K562 (cell line): Measurements from ENCODE around the gene PIF1. TPM values are rescaled to one million over a fixed set of nuclear protein-coding genes. Genes with fewer than 3 reads are reported as not detected.

Source experiments
- ATF2 ChIP-seq: sonication (generic); formaldehyde crosslinking; IDR thresholded peaks from 2 replicates; pipeline ENCODE4 v1.8.1; 2022; ENCODE audit warnings: missing genetic modification reagents
- CBFB ChIP-seq: sonication (generic); formaldehyde crosslinking; IDR thresholded peaks from 2 replicates; pipeline ENCODE4 v1.4.0; 2020; ENCODE audit warnings: mild to moderate bottlenecking, missing genetic modification reagents
- SMAD2 ChIP-seq: fragments of 150-350 bp; IDR thresholded peaks from 2 replicates; pipeline ENCODE4 v1.6.1; 2014; ENCODE audit warnings: low read depth, mild to moderate bottlenecking, low read length
- TBP ChIP-seq: optimal IDR thresholded peaks from 2 replicates; pipeline ENCODE3; 2011; ENCODE audit warnings: low read depth, low read length, improper control_type of control experiment
- ZBTB49 ChIP-seq: sonication (generic); formaldehyde crosslinking; IDR thresholded peaks from 2 replicates; pipeline ENCODE4 v1.8.0; 2022; ENCODE audit warnings: missing genetic modification reagents, mild to moderate bottlenecking, borderline replicate concordance
- ZKSCAN3 ChIP-seq: fragments of 250-450 bp; sonication (Bioruptor Pico); IDR thresholded peaks from 2 replicates; pipeline ENCODE4 v1.4.0; 2020
- ZNF134 ChIP-seq: fragments of 250-450 bp; sonication (Bioruptor Pico); conservative IDR thresholded peaks from 2 replicates; pipeline ENCODE4 v1.4.0; 2020
- ZNF174 ChIP-seq: fragments of 250-450 bp; sonication (Bioruptor Pico); IDR thresholded peaks from 2 replicates; pipeline ENCODE4 v1.4.0; 2020; ENCODE audit warnings: mild to moderate bottlenecking
- polyA plus RNA-seq, 8 experiments: library from polyadenylated mRNA; depleted of rRNA in 4 of 8; stranded (reverse) in 5 of 8; unstranded in 3 of 8; fragments of >200 nt; fragmentation: Nextera tagmentation in 2 of 8; fragmentation: Illumina TruSeq in 1 of 8; extraction: Ambion mirVana in 2 of 8; extraction: Trizol in 1 of 8; gene quantifications; 2 replicates each; pipeline versions ENCODE4 v1.2.1 to v1.2.3, GENCODE V29; 2011 to 2014; ENCODE audit warnings: inconsistent platforms in 1 of 8, missing spikeins in 1 of 8
- total RNA-seq, 7 experiments: library from RNA; depleted of rRNA in 6 of 7; stranded (reverse); fragments of >200 nt in 6 of 7; fragmentation: Illumina TruSeq in 2 of 7; extraction: Trizol in 2 of 7; gene quantifications; 2 replicates each; pipeline versions ENCODE4 v1.2.1 to v1.2.3, GENCODE V29; 2011 to 2021; ENCODE audit warnings: low replicate concordance in 1 of 7
- TF ChIP-seq, protein P1 (sequence below): fragments of 450-650 bp; IDR thresholded peaks from 2 replicates; pipeline ENCODE4 v1.6.1; 2017; ENCODE audit warnings: antibody characterized with exemption
- TF ChIP-seq, protein P2 (sequence below): fragments of 450-650 bp; IDR thresholded peaks from 2 replicates; pipeline ENCODE4 v1.6.1; 2016; ENCODE audit warnings: low read depth
- TF ChIP-seq, protein P3 (sequence below): IDR thresholded peaks from 2 replicates; pipeline ENCODE4 v1.6.1; 2014; ENCODE audit warnings: antibody characterized with exemption

The PIF1 gene
- total and polyA plus RNA-seq, 9 of the 15 experiments (the other 6 are each of a cell fraction or from before 2014, with no cell fraction given), result 1.1 to 37.9 (median 11.5) TPM

DNA sequence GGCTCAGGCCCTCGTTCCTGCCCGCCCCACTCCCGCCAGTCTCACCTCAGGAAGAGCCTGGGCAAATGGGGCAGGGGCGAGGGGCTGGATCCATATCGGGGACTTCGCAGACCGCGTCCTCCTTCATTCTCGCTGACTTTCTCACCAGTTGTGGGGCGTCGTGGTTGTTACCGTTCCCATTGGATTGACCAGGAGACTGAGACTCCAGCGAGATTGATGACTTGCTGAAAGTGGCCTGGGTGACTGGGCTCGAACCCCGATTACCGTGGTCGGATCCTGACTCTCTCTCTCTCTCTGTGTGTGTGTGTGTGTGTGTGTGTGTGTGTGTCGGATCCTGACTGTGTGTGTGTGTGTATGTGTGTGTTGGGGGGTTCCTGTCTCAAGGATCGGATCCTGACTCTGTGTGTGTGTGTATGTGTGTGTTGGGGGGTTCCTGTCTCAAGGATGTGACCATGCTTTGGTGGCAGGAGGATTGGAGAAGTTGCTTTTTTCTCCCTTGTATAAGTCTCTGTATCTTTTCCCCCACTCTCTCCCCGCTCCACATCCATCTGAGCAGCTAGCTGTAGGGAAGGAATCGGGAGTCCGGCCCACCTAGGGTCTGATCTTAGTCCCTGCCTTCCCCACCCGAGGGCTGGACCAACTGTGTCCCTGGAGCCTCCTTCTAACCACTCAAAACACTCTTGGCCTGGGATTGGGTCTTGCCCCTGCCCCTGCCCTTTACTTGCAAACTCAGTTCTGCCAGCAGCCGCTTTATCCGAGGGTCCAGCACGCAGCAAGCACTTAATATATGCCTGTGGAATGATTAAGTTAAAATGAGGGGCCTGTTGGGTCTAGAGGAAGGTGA, 16.9 kb upstream of the PIF1 start (continued):
- TF ChIP-seq, protein P1, sequence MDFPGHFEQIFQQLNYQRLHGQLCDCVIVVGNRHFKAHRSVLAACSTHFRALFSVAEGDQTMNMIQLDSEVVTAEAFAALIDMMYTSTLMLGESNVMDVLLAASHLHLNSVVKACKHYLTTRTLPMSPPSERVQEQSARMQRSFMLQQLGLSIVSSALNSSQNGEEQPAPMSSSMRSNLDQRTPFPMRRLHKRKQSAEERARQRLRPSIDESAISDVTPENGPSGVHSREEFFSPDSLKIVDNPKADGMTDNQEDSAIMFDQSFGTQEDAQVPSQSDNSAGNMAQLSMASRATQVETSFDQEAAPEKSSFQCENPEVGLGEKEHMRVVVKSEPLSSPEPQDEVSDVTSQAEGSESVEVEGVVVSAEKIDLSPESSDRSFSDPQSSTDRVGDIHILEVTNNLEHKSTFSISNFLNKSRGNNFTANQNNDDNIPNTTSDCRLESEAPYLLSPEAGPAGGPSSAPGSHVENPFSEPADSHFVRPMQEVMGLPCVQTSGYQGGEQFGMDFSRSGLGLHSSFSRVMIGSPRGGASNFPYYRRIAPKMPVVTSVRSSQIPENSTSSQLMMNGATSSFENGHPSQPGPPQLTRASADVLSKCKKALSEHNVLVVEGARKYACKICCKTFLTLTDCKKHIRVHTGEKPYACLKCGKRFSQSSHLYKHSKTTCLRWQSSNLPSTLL, result no peak
- TF ChIP-seq ZKSCAN3 (CRISPR knock-in tag) (no peak), ZNF174 (CRISPR knock-in tag) (no peak), ZNF134 (CRISPR knock-in tag) (no peak), ZBTB49 (CRISPR knock-in tag) (no peak), CBFB (CRISPR knock-in tag) (no peak), SMAD2 (no peak), ATF2 (no peak), TBP (no peak)
- TF ChIP-seq, protein P2, sequence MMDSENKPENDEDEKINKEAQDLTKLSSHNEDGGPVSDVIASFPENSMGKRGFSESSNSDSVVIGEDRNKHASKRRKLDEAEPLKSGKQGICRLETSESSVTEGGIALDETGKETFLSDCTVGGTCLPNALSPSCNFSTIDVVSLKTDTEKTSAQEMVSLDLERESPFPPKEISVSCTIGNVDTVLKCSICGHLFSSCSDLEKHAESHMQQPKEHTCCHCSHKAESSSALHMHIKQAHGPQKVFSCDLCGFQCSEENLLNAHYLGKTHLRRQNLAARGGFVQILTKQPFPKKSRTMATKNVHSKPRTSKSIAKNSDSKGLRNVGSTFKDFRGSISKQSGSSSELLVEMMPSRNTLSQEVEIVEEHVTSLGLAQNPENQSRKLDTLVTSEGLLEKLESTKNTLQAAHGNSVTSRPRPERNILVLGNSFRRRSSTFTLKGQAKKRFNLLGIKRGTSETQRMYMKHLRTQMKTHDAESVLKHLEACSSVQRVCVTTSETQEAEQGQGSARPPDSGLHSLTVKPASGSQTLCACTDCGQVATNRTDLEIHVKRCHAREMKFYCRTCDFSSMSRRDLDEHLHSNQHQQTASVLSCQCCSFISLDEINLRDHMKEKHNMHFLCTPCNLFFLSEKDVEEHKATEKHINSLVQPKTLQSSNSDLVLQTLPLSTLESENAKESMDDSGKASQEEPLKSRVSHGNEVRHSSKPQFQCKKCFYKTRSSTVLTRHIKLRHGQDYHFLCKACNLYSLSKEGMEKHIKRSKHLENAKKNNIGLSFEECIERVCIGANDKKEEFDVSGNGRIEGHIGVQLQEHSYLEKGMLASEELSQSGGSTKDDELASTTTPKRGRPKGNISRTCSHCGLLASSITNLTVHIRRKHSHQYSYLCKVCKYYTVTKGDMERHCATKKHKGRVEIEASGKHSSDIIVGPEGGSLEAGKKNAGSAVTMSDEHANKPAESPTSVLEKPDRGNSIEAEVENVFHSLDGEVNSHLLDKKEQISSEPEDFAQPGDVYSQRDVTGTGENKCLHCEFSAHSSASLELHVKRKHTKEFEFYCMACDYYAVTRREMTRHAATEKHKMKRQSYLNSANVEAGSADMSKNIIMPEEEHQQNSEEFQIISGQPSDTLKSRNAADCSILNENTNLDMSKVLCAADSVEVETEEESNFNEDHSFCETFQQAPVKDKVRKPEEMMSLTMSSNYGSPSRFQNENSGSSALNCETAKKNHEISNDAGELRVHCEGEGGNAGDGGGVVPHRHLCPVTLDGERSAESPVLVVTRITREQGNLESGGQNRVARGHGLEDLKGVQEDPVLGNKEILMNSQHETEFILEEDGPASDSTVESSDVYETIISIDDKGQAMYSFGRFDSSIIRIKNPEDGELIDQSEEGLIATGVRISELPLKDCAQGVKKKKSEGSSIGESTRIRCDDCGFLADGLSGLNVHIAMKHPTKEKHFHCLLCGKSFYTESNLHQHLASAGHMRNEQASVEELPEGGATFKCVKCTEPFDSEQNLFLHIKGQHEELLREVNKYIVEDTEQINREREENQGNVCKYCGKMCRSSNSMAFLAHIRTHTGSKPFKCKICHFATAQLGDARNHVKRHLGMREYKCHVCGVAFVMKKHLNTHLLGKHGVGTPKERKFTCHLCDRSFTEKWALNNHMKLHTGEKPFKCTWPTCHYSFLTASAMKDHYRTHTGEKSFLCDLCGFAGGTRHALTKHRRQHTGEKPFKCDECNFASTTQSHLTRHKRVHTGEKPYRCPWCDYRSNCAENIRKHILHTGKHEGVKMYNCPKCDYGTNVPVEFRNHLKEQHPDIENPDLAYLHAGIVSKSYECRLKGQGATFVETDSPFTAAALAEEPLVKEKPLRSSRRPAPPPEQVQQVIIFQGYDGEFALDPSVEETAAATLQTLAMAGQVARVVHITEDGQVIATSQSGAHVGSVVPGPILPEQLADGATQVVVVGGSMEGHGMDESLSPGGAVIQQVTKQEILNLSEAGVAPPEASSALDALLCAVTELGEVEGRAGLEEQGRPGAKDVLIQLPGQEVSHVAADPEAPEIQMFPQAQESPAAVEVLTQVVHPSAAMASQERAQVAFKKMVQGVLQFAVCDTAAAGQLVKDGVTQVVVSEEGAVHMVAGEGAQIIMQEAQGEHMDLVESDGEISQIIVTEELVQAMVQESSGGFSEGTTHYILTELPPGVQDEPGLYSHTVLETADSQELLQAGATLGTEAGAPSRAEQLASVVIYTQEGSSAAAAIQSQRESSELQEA, result peak; percentile 51; the same call in 1 of the 2 replicates
- TF ChIP-seq, protein P3, sequence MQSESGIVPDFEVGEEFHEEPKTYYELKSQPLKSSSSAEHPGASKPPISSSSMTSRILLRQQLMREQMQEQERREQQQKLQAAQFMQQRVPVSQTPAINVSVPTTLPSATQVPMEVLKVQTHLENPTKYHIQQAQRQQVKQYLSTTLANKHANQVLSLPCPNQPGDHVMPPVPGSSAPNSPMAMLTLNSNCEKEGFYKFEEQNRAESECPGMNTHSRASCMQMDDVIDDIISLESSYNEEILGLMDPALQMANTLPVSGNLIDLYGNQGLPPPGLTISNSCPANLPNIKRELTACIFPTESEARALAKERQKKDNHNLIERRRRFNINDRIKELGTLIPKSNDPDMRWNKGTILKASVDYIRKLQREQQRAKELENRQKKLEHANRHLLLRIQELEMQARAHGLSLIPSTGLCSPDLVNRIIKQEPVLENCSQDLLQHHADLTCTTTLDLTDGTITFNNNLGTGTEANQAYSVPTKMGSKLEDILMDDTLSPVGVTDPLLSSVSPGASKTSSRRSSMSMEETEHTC, result no peak
